GM23338 (cell line): ENCODE data around the gene VCX2. TPM values are rescaled to one million over a fixed set of nuclear protein-coding genes. Genes with fewer than 3 reads are reported as not detected.

Experiments used
- ATAC-seq: fragments of 200-7000 bp; cut with Tn5 transposase; 3 replicates; pipeline ENCODE4 v1.9.1; 2020
- DNase-seq: peaks from one replicate; pipeline ENCODE4 v3.0.0-alpha.2; 2015; ENCODE audit warnings: low spot score
- H2AFZ ChIP-seq: fragments of 200-600 bp; sonication (generic); 2 replicates; pipeline ENCODE4 v1.8.0; 2016; ENCODE audit warnings: antibody characterized with exemption, mild to moderate bottlenecking, moderate library complexity
- H3F3A ChIP-seq: fragments of 200-600 bp; sonication (generic); replicated peaks from 2 replicates; pipeline ENCODE4 v1.8.0; 2017; ENCODE audit warnings: antibody characterized with exemption, mixed run types, low read depth
- H3K27ac ChIP-seq: fragments of 200-600 bp; sonication (generic); 2 replicates; pipeline ENCODE4 v1.6.1; 2016; ENCODE audit warnings: low read depth
- H3K27me3 ChIP-seq: fragments of 200-600 bp; sonication (generic); 2 replicates; pipeline ENCODE4 v1.8.0; 2016; ENCODE audit warnings: mild to moderate bottlenecking, mixed run types, moderate library complexity; ENCODE audit not compliant: insufficient read depth
- H3K36me3 ChIP-seq: fragments of 200-600 bp; sonication (generic); 2 replicates; pipeline ENCODE4 v1.8.0; 2016; ENCODE audit warnings: mild to moderate bottlenecking; ENCODE audit not compliant: insufficient read depth
- H3K4me1 ChIP-seq: fragments of 200-600 bp; sonication (generic); 2 replicates; pipeline ENCODE4 v1.8.0; 2016; ENCODE audit warnings: mild to moderate bottlenecking, moderate library complexity; ENCODE audit not compliant: insufficient read depth
- H3K4me2 ChIP-seq: fragments of 200-600 bp; sonication (generic); 2 replicates; pipeline ENCODE4 v1.7.1; 2017; ENCODE audit warnings: mixed run types
- H3K4me3 ChIP-seq: fragments of 200-600 bp; sonication (generic); 2 replicates; pipeline ENCODE4 v1.6.1; 2016; ENCODE audit warnings: mixed run types
- H3K79me2 ChIP-seq: fragments of 200-600 bp; sonication (generic); replicated peaks from 2 replicates; pipeline ENCODE4 v1.8.0; 2017; ENCODE audit warnings: mild to moderate bottlenecking; ENCODE audit not compliant: insufficient read depth
- H3K9me2 ChIP-seq: fragments of 200-600 bp; sonication (generic); 2 replicates; pipeline ENCODE4 v1.8.0; 2017; ENCODE audit not compliant: insufficient read depth
- H4K20me1 ChIP-seq: fragments of 200-600 bp; sonication (generic); replicated peaks from 2 replicates; pipeline ENCODE4 v1.8.0; 2017; ENCODE audit warnings: mild to moderate bottlenecking; ENCODE audit not compliant: insufficient read depth
- H3K27ac Mint-ChIP-seq: 2 replicates; pipeline ENCODE4 v1.8.0; 2020; ENCODE audit warnings: inconsistent platforms, mild to moderate bottlenecking, moderate library complexity, mixed read lengths
- H3K27me3 Mint-ChIP-seq: 3 replicates; pipeline ENCODE4 v1.8.0; 2022; ENCODE audit warnings: low read depth, mild to moderate bottlenecking, moderate library complexity, mixed read lengths, inconsistent platforms; ENCODE audit not compliant: insufficient read depth, poor library complexity
- H3K36me3 Mint-ChIP-seq: 3 replicates; pipeline ENCODE4 v1.8.0; 2021; ENCODE audit warnings: low read depth, mild to moderate bottlenecking, inconsistent platforms, moderate library complexity, mixed read lengths
- H3K4me1 Mint-ChIP-seq: 3 replicates; pipeline ENCODE4 v1.8.0; 2020; ENCODE audit warnings: mild to moderate bottlenecking, inconsistent platforms, mixed read lengths
- H3K4me3 Mint-ChIP-seq: 3 replicates; pipeline ENCODE4 v1.8.0; 2021; ENCODE audit warnings: moderate library complexity, mild to moderate bottlenecking, inconsistent platforms, mixed read lengths
- H3K9me3 Mint-ChIP-seq: 3 replicates; pipeline ENCODE4 v1.8.0; 2020; ENCODE audit warnings: moderate library complexity, mild to moderate bottlenecking, inconsistent platforms, mixed read lengths
- CREB1 ChIP-seq: fragments of 250-450 bp; sonication (Bioruptor Pico); IDR thresholded peaks from 2 replicates; pipeline ENCODE4 v1.5.0; 2020; ENCODE audit warnings: low read depth, mild to moderate bottlenecking, moderate library complexity
- EZH2phosphoT487 ChIP-seq: fragments of 200-600 bp; sonication (generic); IDR thresholded peaks from one replicate; pipeline ENCODE4 v1.8.1; 2018; ENCODE audit warnings: antibody characterized with exemption; ENCODE audit not compliant: unreplicated experiment
- JUNB ChIP-seq: IDR thresholded peaks from one replicate; pipeline ENCODE4 v1.6.1; 2016; ENCODE audit warnings: antibody characterized with exemption; ENCODE audit not compliant: unreplicated experiment
- NANOG ChIP-seq: IDR thresholded peaks from 2 replicates; pipeline ENCODE4 v1.6.1; 2016; ENCODE audit warnings: antibody characterized with exemption, borderline replicate concordance
- POLR2AphosphoS5 ChIP-seq: IDR thresholded peaks from 2 replicates; pipeline ENCODE4 v1.6.1; 2016; ENCODE audit warnings: antibody characterized with exemption, low read depth
- ZNF114 ChIP-seq: fragments of 250-450 bp; sonication (Bioruptor Pico); IDR thresholded peaks from 2 replicates; pipeline ENCODE4 v1.5.0; 2020; ENCODE audit warnings: mild to moderate bottlenecking, moderate library complexity
- polyA plus RNA-seq: library from polyadenylated mRNA; unstranded; fragments of >200 nt; fragmentation: Nextera tagmentation; extraction: Ambion mirVana; gene quantifications from 2 replicates; pipeline ENCODE4 v1.2.1, GENCODE V29; 2016
- total RNA-seq: library from RNA; depleted of rRNA; stranded (reverse); fragments of >200 nt; shearing (Covaris generic); gene quantifications from 2 replicates; pipeline ENCODE4 v1.2.3, GENCODE V29; 2014
- TF ChIP-seq, protein P1 (sequence below): IDR thresholded peaks from 2 replicates; pipeline ENCODE4 v1.6.1; 2016; ENCODE audit warnings: antibody characterized with exemption
- TF ChIP-seq, protein P2 (sequence below): fragments of 250-450 bp; sonication (Bioruptor Pico); IDR thresholded peaks from 2 replicates; pipeline ENCODE4 v1.5.0; 2020; ENCODE audit warnings: mild to moderate bottlenecking, moderate library complexity
- TF ChIP-seq, protein P3 (sequence below), 2 experiments: fragments of 200-600 bp in 1 of 2; sonication (generic) in 1 of 2; conservative IDR thresholded peaks; 2 replicates each; pipeline versions ENCODE4 v1.5.1 to v1.6.1; 2016 to 2017; ENCODE audit warnings: antibody characterized with exemption in 2 of 2, low read depth in 2 of 2, mild to moderate bottlenecking in 2 of 2, moderate library complexity in 1 of 2

The VCX2 gene
- total and polyA plus RNA-seq, 2 experiments from 2014 or later = not detected

GRCh38 chrX:8189096-8189830 is 18.2 kb upstream of the VCX2 start:
- Histone ChIP-seq H3K27me3 (no peaks in the 10 kb centered on the region), H3K4me2 (no peak overlapping the region), H3K4me3 (no peak overlapping the region), H3K4me1 (0 out of 2 replicates have a peak, but pooled peaks cover 4% of the 10 kb centered on the region), H3K27ac (no peak overlapping the region), H2AFZ (no peak overlapping the region), H3K36me3 (no peaks in the 10 kb centered on the region), H3K9me2 (no peaks in the 10 kb centered on the region), H4K20me1 (no peaks in the 10 kb centered on the region), H3K79me2 (no peaks in the 10 kb centered on the region), H3F3A (no peaks in the 10 kb centered on the region)
- no peaks in the 10 kb centered on the region for H3K27me3 Mint-ChIP-seq
- DNase-seq (no peak), ATAC-seq (no peak)
- H3K27ac Mint-ChIP-seq = no peak overlapping the region
- H3K4me1 Mint-ChIP-seq = peaks cover 8% of the 10 kb centered on the region; the same call in 2 of the 3 replicates
- no peak for TF ChIP-seq POLR2AphosphoS5
- TF ChIP-seq, protein P1, sequence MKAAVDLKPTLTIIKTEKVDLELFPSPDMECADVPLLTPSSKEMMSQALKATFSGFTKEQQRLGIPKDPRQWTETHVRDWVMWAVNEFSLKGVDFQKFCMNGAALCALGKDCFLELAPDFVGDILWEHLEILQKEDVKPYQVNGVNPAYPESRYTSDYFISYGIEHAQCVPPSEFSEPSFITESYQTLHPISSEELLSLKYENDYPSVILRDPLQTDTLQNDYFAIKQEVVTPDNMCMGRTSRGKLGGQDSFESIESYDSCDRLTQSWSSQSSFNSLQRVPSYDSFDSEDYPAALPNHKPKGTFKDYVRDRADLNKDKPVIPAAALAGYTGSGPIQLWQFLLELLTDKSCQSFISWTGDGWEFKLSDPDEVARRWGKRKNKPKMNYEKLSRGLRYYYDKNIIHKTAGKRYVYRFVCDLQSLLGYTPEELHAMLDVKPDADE = no peak
- TF ChIP-seq CREB1 (CRISPR knock-in tag) = no peak
- no peak for TF ChIP-seq ZNF114 (CRISPR knock-in tag)
- TF ChIP-seq, protein P2, sequence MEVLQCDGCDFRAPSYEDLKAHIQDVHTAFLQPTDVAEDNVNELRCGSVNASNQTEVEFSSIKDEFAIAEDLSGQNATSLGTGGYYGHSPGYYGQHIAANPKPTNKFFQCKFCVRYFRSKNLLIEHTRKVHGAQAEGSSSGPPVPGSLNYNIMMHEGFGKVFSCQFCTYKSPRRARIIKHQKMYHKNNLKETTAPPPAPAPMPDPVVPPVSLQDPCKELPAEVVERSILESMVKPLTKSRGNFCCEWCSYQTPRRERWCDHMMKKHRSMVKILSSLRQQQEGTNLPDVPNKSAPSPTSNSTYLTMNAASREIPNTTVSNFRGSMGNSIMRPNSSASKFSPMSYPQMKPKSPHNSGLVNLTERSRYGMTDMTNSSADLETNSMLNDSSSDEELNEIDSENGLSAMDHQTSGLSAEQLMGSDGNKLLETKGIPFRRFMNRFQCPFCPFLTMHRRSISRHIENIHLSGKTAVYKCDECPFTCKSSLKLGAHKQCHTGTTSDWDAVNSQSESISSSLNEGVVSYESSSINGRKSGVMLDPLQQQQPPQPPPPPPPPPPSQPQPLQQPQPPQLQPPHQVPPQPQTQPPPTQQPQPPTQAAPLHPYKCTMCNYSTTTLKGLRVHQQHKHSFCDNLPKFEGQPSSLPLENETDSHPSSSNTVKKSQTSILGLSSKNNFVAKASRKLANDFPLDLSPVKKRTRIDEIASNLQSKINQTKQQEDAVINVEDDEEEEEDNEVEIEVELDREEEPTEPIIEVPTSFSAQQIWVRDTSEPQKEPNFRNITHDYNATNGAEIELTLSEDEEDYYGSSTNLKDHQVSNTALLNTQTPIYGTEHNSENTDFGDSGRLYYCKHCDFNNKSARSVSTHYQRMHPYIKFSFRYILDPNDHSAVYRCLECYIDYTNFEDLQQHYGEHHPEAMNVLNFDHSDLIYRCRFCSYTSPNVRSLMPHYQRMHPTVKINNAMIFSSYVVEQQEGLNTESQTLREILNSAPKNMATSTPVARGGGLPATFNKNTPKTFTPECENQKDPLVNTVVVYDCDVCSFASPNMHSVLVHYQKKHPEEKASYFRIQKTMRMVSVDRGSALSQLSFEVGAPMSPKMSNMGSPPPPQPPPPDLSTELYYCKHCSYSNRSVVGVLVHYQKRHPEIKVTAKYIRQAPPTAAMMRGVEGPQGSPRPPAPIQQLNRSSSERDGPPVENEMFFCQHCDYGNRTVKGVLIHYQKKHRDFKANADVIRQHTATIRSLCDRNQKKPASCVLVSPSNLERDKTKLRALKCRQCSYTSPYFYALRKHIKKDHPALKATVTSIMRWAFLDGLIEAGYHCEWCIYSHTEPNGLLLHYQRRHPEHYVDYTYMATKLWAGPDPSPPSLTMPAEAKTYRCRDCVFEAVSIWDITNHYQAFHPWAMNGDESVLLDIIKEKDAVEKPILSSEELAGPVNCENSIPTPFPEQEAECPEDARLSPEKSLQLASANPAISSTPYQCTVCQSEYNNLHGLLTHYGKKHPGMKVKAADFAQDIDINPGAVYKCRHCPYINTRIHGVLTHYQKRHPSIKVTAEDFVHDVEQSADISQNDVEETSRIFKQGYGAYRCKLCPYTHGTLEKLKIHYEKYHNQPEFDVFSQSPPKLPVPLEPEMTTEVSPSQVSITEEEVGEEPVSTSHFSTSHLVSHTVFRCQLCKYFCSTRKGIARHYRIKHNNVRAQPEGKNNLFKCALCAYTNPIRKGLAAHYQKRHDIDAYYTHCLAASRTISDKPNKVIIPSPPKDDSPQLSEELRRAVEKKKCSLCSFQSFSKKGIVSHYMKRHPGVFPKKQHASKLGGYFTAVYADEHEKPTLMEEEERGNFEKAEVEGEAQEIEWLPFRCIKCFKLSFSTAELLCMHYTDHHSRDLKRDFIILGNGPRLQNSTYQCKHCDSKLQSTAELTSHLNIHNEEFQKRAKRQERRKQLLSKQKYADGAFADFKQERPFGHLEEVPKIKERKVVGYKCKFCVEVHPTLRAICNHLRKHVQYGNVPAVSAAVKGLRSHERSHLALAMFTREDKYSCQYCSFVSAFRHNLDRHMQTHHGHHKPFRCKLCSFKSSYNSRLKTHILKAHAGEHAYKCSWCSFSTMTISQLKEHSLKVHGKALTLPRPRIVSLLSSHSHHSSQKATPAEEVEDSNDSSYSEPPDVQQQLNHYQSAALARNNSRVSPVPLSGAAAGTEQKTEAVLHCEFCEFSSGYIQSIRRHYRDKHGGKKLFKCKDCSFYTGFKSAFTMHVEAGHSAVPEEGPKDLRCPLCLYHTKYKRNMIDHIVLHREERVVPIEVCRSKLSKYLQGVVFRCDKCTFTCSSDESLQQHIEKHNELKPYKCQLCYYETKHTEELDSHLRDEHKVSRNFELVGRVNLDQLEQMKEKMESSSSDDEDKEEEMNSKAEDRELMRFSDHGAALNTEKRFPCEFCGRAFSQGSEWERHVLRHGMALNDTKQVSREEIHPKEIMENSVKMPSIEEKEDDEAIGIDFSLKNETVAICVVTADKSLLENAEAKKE (CRISPR knock-in tag) = no peak
- TF ChIP-seq, protein P3, sequence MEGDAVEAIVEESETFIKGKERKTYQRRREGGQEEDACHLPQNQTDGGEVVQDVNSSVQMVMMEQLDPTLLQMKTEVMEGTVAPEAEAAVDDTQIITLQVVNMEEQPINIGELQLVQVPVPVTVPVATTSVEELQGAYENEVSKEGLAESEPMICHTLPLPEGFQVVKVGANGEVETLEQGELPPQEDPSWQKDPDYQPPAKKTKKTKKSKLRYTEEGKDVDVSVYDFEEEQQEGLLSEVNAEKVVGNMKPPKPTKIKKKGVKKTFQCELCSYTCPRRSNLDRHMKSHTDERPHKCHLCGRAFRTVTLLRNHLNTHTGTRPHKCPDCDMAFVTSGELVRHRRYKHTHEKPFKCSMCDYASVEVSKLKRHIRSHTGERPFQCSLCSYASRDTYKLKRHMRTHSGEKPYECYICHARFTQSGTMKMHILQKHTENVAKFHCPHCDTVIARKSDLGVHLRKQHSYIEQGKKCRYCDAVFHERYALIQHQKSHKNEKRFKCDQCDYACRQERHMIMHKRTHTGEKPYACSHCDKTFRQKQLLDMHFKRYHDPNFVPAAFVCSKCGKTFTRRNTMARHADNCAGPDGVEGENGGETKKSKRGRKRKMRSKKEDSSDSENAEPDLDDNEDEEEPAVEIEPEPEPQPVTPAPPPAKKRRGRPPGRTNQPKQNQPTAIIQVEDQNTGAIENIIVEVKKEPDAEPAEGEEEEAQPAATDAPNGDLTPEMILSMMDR (conservative IDR thresholded peaks at IDR 0.05; ENCODE audit: low read depth in 2 of 2) = no peak
- TF ChIP-seq NANOG = no peak
- TF ChIP-seq JUNB = no peak
- TF ChIP-seq EZH2phosphoT487 = no peak
- no peaks in the 10 kb centered on the region for H3K36me3 Mint-ChIP-seq
- no peaks in the 10 kb centered on the region for H3K9me3 Mint-ChIP-seq
- no peak overlapping the region for H3K4me3 Mint-ChIP-seq
